Measurements from ENCODE around the gene PDCD6IP. TPM values are rescaled to one million over a fixed set of nuclear protein-coding genes. Genes with fewer than 3 reads are reported as not detected.
"Not testable (repeated sequence)": the region's sequence is repeated elsewhere in the genome, so short reads cannot be mapped to it uniquely, and the experiment has no call there.

Gene PDCD6IP
- polyA plus RNA-seq, 1 experiment, result 164 TPM

GRCh38 chr3:33777996-33778395 is 20.4 kb upstream of the PDCD6IP start:
- H3K36me3 ChIP-seq (ENCODE audit: control insufficient read depth, insufficient read depth, low read length), result no peaks in the 10 kb centered on the region
- POLR2A ChIA-PET, result no interaction called here
- CTCF ChIA-PET, result interaction anchor here (0.6 to 7.9 kb wide), 8 partner anchors 8 to 698 kb away, joined by 3 to 55 read pairs (median 14); partner anchors contain the start of gene CLASP2
- no peak for TF ChIP-seq CTCF (IDR thresholded peaks at IDR 0.05; ENCODE audit: insufficient read depth, low read depth, low read length)
- H3K4me3 ChIP-seq (ENCODE audit: low read depth, low read length), result no peak overlapping the region
- no peak for DNase-seq (ENCODE audit: low read depth)
- H3K27me3 ChIP-seq (ENCODE audit: control insufficient read depth, insufficient read depth, low read length), result no peaks in the 10 kb centered on the region

GRCh38 chr3:33779751-33780150 is 18.7 kb upstream of the PDCD6IP start:
- Histone ChIP-seq H3K4me3 (ENCODE audit: low read depth, low read length) (no peak overlapping the region), H3K27me3 (ENCODE audit: control insufficient read depth, insufficient read depth, low read length) (no peaks in the 10 kb centered on the region), H3K36me3 (ENCODE audit: control insufficient read depth, insufficient read depth, low read length) (no peaks in the 10 kb centered on the region)
- TF ChIP-seq CTCF (IDR thresholded peaks at IDR 0.05; ENCODE audit: insufficient read depth, low read depth, low read length), result no peak
- ChIA-PET POLR2A (no interaction called here), CTCF (interaction anchor here (0.8 to 7.9 kb wide), 4 partner anchors 10 to 407 kb away, joined by 3 to 55 read pairs (median 4); no protein-coding TSS in a partner anchor)
- no peak for DNase-seq (ENCODE audit: low read depth)

GRCh38 chr3:33781413-33781812 is 17.0 kb upstream of the PDCD6IP start:
- DNase-seq (ENCODE audit: low read depth); POLR2A ChIA-PET: not testable (repeated sequence)

GRCh38 chr3:33786565-33787327 is 11.7 kb upstream of the PDCD6IP start:
- H3K4me3 ChIP-seq (ENCODE audit: low read depth, low read length), result peak overlapping the region; percentile 24
- H3K27me3 ChIP-seq (ENCODE audit: control insufficient read depth, insufficient read depth, low read length), result no peaks in the 10 kb centered on the region
- CTCF ChIA-PET, result interaction anchor here (0.6 to 3.2 kb wide), 30 partner anchors 9 to 839 kb away, joined by 3 to 36 read pairs (median 4); partner anchors contain the start of gene PDCD6IP
- no peak for DNase-seq (ENCODE audit: low read depth)
- no peaks in the 10 kb centered on the region for H3K36me3 ChIP-seq (ENCODE audit: control insufficient read depth, insufficient read depth, low read length)
- POLR2A ChIA-PET, result interaction anchor here (0.8 kb wide), 1 partner anchor 11 kb away, joined by 4 read pairs; the partner anchor contains the start of gene PDCD6IP
- no peak for TF ChIP-seq CTCF (IDR thresholded peaks at IDR 0.05; ENCODE audit: insufficient read depth, low read depth, low read length)

More at GRCh38 chr3:33781413-33781812, 17.0 kb upstream of the PDCD6IP start:
- CTCF ChIA-PET, result interaction anchor here (1.1 to 2.0 kb wide), 2 partner anchors 12 to 408 kb away, joined by 3 to 6 read pairs; no protein-coding TSS in a partner anchor
- not testable (repeated sequence) for H3K36me3 ChIP-seq (ENCODE audit: control insufficient read depth, insufficient read depth, low read length); H3K4me3 ChIP-seq (ENCODE audit: low read depth, low read length); H3K27me3 ChIP-seq (ENCODE audit: control insufficient read depth, insufficient read depth, low read length)

GRCh38 chr3:33787328-33788009 is 11.0 kb upstream of the PDCD6IP start:
- Histone ChIP-seq H3K36me3 (ENCODE audit: control insufficient read depth, insufficient read depth, low read length) (no peaks in the 10 kb centered on the region), H3K27me3 (ENCODE audit: control insufficient read depth, insufficient read depth, low read length) (no peaks in the 10 kb centered on the region), H3K4me3 (ENCODE audit: low read depth, low read length) (peak overlapping the region; percentile 24)
- peak; percentile 84 for TF ChIP-seq CTCF (IDR thresholded peaks at IDR 0.05; ENCODE audit: insufficient read depth, low read depth, low read length)
- ChIA-PET POLR2A (interaction anchor here (0.5 to 0.8 kb wide), 3 partner anchors 11 to 221 kb away, joined by 3 to 4 read pairs (median 3); partner anchors contain the start of gene PDCD6IP), CTCF (interaction anchor here (0.6 to 3.2 kb wide), 28 partner anchors 9 to 840 kb away, joined by 3 to 36 read pairs (median 4); partner anchors contain the start of gene PDCD6IP)
- DNase-seq (ENCODE audit: low read depth), result no peak
